Measurements from ENCODE around the gene CLPSL1.
A peak's percentile ranks its signal among the peaks of the same experiment; 100 is the strongest.

Gene CLPSL1

GRCh38 chr6:35769211-35769610, 11.6 kb upstream of the CLPSL1 start:
- H3K4me3 ChIP-seq (ENCODE audit: low read depth, low read length), result no peak overlapping the region
- POLR2A ChIA-PET, result interaction anchor here (0.6 kb wide), 1 partner anchor 336 kb away, joined by 3 read pairs; no protein-coding TSS in a partner anchor
- TF ChIP-seq CTCF (IDR thresholded peaks at IDR 0.05; ENCODE audit: insufficient read depth, low read length, missing control alignments), result no peak
- CTCF ChIA-PET, result interaction anchor here (0.7 to 1.2 kb wide), 3 partner anchors 20 to 247 kb away, joined by 3 read pairs; no protein-coding TSS in a partner anchor
- no peak for DNase-seq (ENCODE audit: low read depth, low spot score)

GRCh38 chr6:35771343-35771627, 9.5 kb upstream of the CLPSL1 start:
- DNase-seq (ENCODE audit: low read depth, low spot score), result no peak
- no peak for TF ChIP-seq CTCF (IDR thresholded peaks at IDR 0.05; ENCODE audit: insufficient read depth, low read length, missing control alignments)
- no peak overlapping the region for H3K4me3 ChIP-seq (ENCODE audit: low read depth, low read length)
- ChIA-PET CTCF (interaction anchor here (1.0 kb wide), 1 partner anchor 249 kb away, joined by 3 read pairs; no protein-coding TSS in a partner anchor), POLR2A (no interaction called here)

- CTCF ChIA-PET, result interaction anchor here (1.2 kb wide), 1 partner anchor 321 kb away, joined by 3 read pairs; no protein-coding TSS in a partner anchor
- TF ChIP-seq CTCF (IDR thresholded peaks at IDR 0.05; ENCODE audit: insufficient read depth, low read length, missing control alignments), result no peak
- DNase-seq (ENCODE audit: low read depth, low spot score), result no peak
- no peak overlapping the region for H3K4me3 ChIP-seq (ENCODE audit: low read depth, low read length)
- POLR2A ChIA-PET, result no interaction called here
Observed at GRCh38 chr6:35774116-35774794, 6.6 kb upstream of the CLPSL1 start.

GRCh38 chr6:35775031-35775430, 5.8 kb upstream of the CLPSL1 start:
- no peak for TF ChIP-seq CTCF (IDR thresholded peaks at IDR 0.05; ENCODE audit: insufficient read depth, low read length, missing control alignments)
- no peak for DNase-seq (ENCODE audit: low read depth, low spot score)
- CTCF ChIA-PET, result interaction anchor here (1.2 kb wide), 1 partner anchor 320 kb away, joined by 3 read pairs; no protein-coding TSS in a partner anchor
- POLR2A ChIA-PET, result no interaction called here
- no peak overlapping the region for H3K4me3 ChIP-seq (ENCODE audit: low read depth, low read length)

- TF ChIP-seq CTCF (IDR thresholded peaks at IDR 0.05; ENCODE audit: insufficient read depth, low read length, missing control alignments), result no peak
- POLR2A ChIA-PET, result no interaction called here
- CTCF ChIA-PET, result interaction anchor here (1.0 kb wide), 1 partner anchor 10 kb away, joined by 4 read pairs; no protein-coding TSS in a partner anchor
- H3K4me3 ChIP-seq (ENCODE audit: low read depth, low read length), result peak within 1 kb of the TSS; percentile 41
- DNase-seq (ENCODE audit: low read depth, low spot score), result no peak
Observed at GRCh38 chr6:35776364-35777215, 4.2 kb upstream of the CLPSL1 start, which contains the start of gene CLPSL2. CLPSL2 (plus strand) TSS chr6:35776598; CDS start chr6:35776619, 21 bp downstream.

Measured in AG04449 (cell line).